Measurements from ENCODE around the gene LIPM.

DNA sequence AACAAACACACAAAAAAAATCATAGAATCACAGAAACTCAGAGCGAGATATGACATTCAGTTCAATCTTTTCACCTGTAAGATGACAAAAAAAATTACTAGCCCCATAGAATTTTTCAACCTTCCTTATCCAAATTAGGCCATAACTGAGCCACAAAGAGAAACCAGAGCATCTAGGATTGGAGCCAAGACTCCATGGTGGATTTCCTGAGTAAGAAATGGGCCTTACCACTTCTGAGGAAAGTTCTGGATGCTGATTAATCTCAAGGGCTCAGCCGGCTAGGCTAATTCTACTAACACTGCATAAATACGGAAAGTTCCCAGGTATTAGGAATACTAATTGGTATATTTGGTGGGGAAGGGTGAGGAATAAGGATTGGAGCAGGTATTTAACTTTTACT is 16.8 kb downstream of the LIPM start:
- TF ChIP-seq ZNF768 (tag by site-specific recombination; IDR thresholded peaks at IDR 0.05) (no peak), ZIC2 (tag by site-specific recombination; IDR thresholded peaks at IDR 0.05) (no peak), CTCF (tag by site-specific recombination; IDR thresholded peaks at IDR 0.05) (no peak), ZNF146 (tag by site-specific recombination; IDR thresholded peaks at IDR 0.05) (no peak), ZNF670 (tag by site-specific recombination; IDR thresholded peaks at IDR 0.05; ENCODE audit: low read depth) (no peak)

Measured in HEK293 (cell line).